IMR-90 (cell line): Measurements from ENCODE around the gene SNTG2.

Source experiments
- CTCF ChIP-seq: conservative IDR thresholded peaks from 2 replicates; pipeline ENCODE4 v1.5.1; 2012; ENCODE audit warnings: mild to moderate bottlenecking, low read depth, low read length, improper control_type of control experiment
- MAFK ChIP-seq: IDR thresholded peaks from 2 replicates; pipeline ENCODE4 v1.6.1; 2012; ENCODE audit warnings: low read depth, low read length, improper control_type of control experiment
- POLR2A ChIP-seq: IDR thresholded peaks from 2 replicates; pipeline ENCODE4 v1.6.1; 2012; ENCODE audit warnings: mild to moderate bottlenecking, low read depth, low read length
- RAD21 ChIP-seq: IDR thresholded peaks from 2 replicates; pipeline ENCODE4 v1.6.1; 2012; ENCODE audit warnings: low read length, improper control_type of control experiment
- RFX5 ChIP-seq: IDR thresholded peaks from 2 replicates; pipeline ENCODE4 v1.8.0; 2012; ENCODE audit warnings: low read depth, mild to moderate bottlenecking, low read length, moderate library complexity
- SMC3 ChIP-seq: fragments of 150-350 bp; IDR thresholded peaks from 2 replicates; pipeline ENCODE4 v1.6.1; 2016; ENCODE audit warnings: low read depth, mild to moderate bottlenecking, antibody characterized with exemption, low read length, moderate library complexity

GRCh38 chr2:1028831-1029230 lies 78.2 kb downstream of the SNTG2 start:
- TF ChIP-seq CTCF (no peak), MAFK (no peak), POLR2A (no peak), RFX5 (no peak), RAD21 (no peak), SMC3 (no peak)
